ENCODE results near the gene IL1RAPL1.

DNA sequence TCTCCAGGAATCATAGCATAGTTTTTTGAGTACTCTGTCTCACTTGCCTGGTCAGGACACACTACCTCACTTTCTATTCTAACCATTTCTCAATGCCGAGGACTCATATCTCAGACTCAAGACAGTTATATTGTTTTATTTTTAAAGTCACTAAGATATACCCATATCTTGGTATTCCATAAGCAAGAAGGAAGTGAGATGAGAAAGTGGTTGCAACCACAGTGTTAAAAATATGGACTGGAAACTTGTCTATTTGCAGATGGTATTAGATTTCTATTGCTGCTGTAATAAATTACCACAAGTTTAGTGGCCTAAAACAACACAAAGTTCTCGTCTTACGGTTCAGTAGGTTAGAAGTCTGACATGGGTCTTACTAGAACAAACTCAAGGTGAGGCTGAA is 1283.4 kb downstream of the IL1RAPL1 start:
- TF ChIP-seq, protein P1, sequence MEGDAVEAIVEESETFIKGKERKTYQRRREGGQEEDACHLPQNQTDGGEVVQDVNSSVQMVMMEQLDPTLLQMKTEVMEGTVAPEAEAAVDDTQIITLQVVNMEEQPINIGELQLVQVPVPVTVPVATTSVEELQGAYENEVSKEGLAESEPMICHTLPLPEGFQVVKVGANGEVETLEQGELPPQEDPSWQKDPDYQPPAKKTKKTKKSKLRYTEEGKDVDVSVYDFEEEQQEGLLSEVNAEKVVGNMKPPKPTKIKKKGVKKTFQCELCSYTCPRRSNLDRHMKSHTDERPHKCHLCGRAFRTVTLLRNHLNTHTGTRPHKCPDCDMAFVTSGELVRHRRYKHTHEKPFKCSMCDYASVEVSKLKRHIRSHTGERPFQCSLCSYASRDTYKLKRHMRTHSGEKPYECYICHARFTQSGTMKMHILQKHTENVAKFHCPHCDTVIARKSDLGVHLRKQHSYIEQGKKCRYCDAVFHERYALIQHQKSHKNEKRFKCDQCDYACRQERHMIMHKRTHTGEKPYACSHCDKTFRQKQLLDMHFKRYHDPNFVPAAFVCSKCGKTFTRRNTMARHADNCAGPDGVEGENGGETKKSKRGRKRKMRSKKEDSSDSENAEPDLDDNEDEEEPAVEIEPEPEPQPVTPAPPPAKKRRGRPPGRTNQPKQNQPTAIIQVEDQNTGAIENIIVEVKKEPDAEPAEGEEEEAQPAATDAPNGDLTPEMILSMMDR (IDR thresholded peaks at IDR 0.05; ENCODE audit: borderline replicate concordance, extremely low read depth, low read length, poor library complexity, severe bottlenecking), result no peak
- no peak for TF ChIP-seq EZH2 (IDR thresholded peaks at IDR 0.05; ENCODE audit: borderline replicate concordance, low read depth, low read length, severe bottlenecking)

Measured in DND-41 (cell line).